SHP77 (cell line): ENCODE measurements around the gene NR5A2.
A peak's percentile ranks its signal among the peaks of the same experiment; 100 is the strongest.

Experiments
- DNase-seq, 2 experiments: peaks; one replicate each; lab custom pipeline; 2025; lab: John Stamatoyannopoulos, UW

Gene NR5A2

DNA sequence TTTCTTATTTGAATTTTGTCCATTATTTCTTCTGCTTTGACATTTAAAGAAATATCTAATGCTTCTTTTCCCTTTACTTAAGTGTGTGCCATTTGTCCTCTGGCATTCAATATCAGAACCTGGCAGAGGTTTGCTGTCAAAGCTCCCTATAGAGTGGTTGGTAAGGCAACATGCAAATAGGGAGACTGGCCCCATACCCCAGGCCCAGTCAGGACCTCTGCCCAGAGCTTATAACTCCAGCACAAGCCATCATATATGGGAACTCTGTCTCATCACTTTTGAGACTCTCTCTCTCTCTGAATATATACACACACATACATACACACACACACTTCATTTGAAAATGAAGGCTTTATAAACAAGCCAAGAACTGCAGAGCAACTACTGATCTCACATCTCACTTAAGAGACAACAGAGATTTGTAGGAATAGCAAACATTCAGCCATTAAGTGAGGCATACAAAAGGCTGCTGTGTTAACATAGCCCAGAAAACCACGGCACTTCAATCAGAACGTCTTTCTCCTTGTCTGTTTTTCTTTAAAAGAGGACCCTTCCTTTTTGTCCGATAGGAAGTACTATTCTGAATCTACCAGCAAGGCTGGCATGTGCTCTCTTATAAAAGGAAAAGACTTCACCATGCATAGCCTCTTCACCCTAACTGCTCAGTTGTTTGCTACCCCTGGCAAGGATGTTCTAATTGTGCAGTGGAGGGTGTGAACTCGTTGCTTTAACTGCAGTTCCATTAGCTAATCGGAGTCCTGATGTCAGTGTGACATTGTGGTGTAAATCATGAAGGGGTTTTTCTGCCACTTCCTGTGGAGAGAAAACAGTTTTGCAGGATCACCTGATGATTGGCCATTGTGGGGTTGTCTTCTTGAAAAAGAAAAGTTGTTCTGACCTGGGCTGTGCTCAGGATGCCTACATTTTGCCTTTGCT, 101.7 kb downstream of the NR5A2 start:
- DNase-seq: no peak

- DNase-seq: no peak
Observed at GRCh38 chr1:200130552-200130951, 103.0 kb downstream of the NR5A2 start.

DNA sequence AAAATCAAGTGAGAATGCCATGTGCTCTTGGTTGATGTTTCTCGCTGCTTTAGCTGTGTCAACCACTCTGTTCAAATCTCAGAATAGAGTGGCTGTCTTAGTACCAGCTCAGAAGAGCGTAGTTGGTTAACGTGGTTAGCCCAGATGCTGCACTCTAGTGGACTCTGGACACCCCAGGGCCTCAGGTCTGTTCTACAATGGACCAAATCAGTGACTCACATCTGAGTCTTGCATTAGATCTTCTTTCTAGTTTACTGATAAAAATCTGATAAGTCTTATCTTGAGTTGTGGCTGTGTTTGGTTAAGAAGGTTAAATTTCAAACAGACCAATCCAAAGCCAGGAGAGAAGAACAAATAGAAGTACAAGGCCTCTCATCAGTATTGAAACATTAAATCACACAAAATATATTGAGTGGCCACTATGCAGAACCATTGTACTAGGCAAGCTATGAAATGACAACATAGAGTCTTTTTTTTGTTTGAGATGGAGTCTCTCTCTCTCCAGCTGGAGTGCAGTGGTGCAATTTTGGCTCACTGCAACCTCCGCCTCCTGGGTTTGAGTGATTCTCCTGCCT, 104.1 kb downstream of the NR5A2 start:
- DNase-seq: no peak

DNA sequence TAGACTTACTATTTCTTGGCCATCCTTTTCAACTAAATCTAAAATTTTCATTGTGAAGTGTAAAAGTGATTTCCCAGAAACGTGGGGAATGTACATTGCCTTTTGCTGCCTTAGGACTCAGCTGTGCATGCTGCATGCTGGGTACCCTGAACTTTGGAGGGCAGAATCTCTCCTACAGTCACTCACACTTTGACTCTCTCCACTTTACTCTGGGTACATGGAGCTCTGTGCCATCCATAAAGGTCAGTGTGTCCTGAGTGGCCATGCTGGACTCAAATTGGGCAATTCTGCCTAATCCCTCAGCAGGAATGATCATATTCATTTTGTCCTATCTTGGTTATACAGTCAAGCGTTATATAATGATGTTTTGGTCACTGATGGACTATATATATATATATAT, 105.6 kb downstream of the NR5A2 start:
- no peak for DNase-seq

DNA sequence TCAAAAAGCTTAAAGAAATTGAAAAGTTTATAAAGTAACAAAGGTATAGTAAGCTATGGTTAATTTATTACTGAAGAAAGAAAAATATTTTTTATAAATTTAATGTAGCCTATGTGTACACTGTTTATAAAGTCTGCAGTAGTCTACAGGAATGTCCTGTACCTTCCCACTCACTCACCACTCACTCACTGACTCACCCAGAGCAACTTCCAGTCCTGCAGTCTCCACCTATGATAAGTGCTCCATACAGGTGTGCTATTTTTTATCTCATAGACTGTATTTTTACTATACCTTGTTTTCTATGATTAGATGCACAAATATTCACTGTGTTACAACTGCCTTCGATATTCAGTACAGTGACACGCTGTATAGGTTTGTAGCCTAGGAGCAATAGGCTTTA, 106.6 kb downstream of the NR5A2 start:
- DNase-seq: no peak

- no peak for DNase-seq
Observed at GRCh38 chr1:200136384-200136783, 108.9 kb downstream of the NR5A2 start.

DNA sequence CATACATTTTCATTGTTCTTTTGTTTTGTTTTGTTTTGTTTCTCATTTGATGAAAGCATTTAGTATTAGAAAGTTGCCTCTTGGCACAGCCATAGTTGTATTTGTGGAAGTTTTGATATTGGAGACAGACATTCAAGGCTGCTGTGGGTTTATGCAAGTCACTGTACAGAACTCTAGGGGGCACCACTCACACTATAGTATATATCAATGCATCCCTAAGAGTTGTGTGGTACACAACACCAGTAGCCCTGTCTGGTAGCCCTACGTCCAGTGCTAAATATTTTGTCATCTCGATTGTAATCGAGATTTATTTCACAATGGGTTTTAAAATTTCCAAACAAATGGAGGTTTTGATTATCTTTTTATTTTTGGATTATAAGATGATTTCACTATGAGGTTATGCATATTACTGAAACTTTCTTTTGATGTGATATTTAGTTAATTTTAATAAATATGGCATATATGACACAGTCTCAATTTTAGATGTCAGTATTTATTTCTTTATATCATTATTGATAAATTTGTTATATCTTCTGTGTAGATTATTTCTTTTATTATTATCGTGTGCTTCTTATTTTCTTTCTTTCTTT, 112.2 kb downstream of the NR5A2 start:
- DNase-seq: peak; percentile 34

DNA sequence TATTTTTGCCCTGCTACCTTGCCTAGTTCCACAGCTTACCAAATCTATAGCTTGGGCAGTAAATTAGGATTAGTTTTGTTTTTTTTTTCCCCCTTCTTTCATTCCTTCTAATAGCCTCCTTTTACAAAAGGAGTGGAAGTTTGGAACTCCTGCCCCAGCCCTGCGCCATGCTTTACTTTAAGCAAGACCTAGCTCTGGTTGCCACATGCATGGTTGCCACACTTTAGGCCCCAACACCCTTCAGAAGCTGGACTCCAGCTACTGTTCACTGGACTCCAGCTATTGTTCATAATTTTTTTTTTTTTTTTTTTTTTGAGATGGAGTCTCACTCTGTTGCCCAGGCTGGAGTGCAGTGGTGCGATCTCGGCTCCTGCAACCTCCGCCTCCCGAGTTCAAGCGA, 115.8 kb downstream of the NR5A2 start:
- DNase-seq: no peak

- DNase-seq: no peak
Observed at GRCh38 chr1:200146100-200146499, 118.6 kb downstream of the NR5A2 start.

DNA sequence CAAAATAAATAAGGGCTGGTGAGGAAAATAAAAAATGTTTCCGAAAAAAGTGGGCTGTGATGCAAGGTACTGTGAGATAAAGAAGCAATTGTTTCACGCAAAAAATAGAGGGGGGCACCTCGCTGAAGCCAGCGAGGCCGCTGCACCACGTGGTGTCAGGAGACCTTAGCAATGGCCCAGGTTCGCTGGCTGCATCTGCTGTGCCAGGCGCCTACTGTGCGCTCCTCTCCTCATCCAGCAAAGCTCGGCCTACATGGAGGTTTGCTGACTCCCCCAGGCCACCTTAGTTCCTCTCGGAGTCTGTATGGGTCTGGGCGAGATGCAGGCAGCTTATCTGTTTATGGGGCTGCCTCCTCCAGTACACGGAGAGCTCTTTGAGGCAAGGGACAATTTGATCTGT, 119.6 kb downstream of the NR5A2 start:
- no peak for DNase-seq

- no peak for DNase-seq
Observed at GRCh38 chr1:200147742-200148141, 120.2 kb downstream of the NR5A2 start.

DNA sequence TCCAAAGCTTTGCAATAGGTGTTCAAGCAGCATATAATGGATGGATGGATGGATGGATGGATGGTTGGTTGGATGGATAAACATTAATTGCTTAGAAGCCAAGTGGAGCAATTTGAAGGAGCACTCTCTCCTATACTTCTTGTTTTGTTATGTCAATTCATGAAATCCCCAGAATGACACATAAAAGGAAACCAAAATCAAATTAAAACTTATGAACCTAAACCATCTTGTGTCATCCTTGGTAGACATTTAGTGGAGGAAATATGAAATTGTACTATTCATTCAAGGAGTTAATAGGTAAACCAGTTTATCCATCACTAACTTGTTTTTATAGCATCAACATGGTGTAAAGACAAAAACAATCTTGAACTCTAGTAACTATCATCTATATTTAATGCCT, 122.5 kb downstream of the NR5A2 start:
- no peak for DNase-seq

GRCh38 chr1:200150721-200151120, 123.2 kb downstream of the NR5A2 start:
- DNase-seq: no peak

- no peak for DNase-seq
Observed at GRCh38 chr1:200152336-200152735, 124.8 kb downstream of the NR5A2 start.

DNA sequence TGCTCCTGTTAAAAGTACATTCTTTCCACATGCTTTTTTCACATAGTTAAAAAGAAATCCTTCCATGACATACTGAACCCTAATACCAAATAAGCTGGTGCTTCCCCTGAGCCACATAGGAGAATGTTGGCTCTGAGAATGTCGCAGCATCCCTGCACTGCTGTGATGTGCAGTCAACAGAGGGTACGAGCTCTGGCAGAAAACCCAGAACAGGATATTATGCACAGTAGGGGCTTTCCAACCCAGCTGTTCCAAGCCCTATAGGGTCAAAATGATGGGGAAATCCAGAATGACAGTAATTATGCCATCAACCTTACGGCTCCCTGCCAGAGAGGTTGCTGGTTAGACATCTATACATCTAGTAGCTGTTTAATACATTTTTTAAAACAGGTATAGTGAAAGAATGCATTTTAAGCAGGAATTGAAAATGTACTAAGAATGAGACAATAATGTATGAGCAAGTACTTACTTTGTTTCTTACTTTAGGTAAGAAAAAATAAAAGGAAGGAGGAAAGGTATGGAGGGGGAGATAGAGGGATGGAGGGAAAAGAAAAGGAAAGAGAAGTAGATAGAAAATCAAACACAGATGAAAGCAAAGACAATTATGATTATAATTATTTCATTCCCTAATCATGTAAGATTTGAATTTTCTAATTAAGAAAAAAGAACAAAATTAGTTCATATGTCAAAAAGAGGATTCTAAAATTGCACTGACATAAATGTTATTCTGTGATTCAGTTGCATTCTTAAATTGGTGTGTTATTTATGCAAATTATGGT, 126.0 kb downstream of the NR5A2 start:
- DNase-seq: no peak

GRCh38 chr1:200154069-200154767, 126.7 kb downstream of the NR5A2 start:
- no peak for DNase-seq

DNA sequence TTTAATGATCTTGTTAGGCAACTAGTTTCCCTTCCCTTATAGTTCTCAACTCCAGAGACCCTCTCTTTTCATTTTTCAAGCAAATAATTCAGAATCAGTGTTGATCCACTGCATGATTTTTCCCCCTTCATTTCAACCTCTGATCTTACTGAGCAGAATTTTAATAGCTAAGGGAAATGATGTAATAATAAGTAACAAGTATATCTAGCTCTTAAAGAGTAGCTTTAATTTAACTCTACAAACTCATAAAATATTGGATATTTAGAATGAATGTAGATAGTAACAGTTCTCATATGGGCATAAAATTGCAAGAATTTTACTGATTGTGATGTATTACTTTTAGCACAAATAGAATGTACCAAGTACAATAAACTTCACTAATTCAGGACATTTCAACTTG, 130.2 kb downstream of the NR5A2 start:
- no peak for DNase-seq

DNA sequence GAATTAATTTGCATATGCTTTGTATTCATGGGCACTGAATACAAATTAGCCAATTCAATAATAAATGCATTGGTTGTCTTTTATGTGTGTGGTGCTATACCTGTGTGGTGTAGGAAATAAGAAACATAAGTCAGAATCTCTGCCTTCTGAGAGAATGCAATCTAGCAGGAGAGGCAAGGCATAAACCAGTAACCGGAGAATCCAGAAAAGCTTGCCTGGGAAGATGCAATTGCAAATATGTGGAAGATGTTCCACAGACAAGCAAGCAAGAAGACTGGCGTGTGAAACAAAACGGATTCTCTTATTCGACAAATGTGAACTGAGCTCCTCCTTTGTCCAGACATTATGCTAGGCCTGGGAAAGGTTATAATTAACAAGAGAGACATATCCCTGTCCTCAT, 134.3 kb downstream of the NR5A2 start:
- no peak for DNase-seq

GRCh38 chr1:200162258-200162657, 134.7 kb downstream of the NR5A2 start:
- no peak for DNase-seq

- DNase-seq: no peak
Observed at GRCh38 chr1:200162877-200163276, 135.4 kb downstream of the NR5A2 start.

GRCh38 chr1:200163911-200164310, 136.4 kb downstream of the NR5A2 start:
- no peak for DNase-seq
